H1 (cell line): ENCODE results near the gene CAPN14. TPM values are rescaled to one million over a fixed set of nuclear protein-coding genes. Genes with fewer than 3 reads are reported as not detected.

Experiments used
- CTCF ChIA-PET: fragments of 300-600 bp; sonication (Branson Sonifier 250); formaldehyde crosslinking; loops from one replicate; lab custom pipeline; 2021; ENCODE audit not compliant: partially characterized antibody; lab: Charles Lee
- POLR2A ChIA-PET: fragments of 300-600 bp; sonication (Branson Sonifier 250); formaldehyde crosslinking; loops from one replicate; lab custom pipeline; 2021; ENCODE audit warnings: inconsistent platforms; ENCODE audit not compliant: partially characterized antibody; lab: Charles Lee
- DNase-seq, 2 experiments: peaks; one replicate each; pipeline versions ENCODE4 v3.0.0 to v3.0.0-alpha.2; 2010 to 2022; ENCODE audit warnings: low spot score in 2 of 2, low read depth in 1 of 2, mixed read lengths in 1 of 2
- FAIRE-seq: peaks from 2 replicates; lab custom pipeline; 2011; peaks lifted over from hg19 to GRCh38; lab: Jason Lieb, UNC
- H2AFZ ChIP-seq: 2 replicates; pipeline ENCODE4 v1.8.1; 2012; ENCODE audit warnings: low read length, inconsistent platforms
- H2AK5ac ChIP-seq: 2 replicates; pipeline ENCODE4 v1.6.1; 2013; ENCODE audit warnings: low read depth, low read length
- H2BK120ac ChIP-seq: replicated peaks from 2 replicates; pipeline ENCODE3; 2013; ENCODE audit warnings: low read depth, low read length, inconsistent platforms
- H2BK12ac ChIP-seq: 2 replicates; pipeline ENCODE4 v1.6.1; 2013; ENCODE audit warnings: low read depth, low read length
- H2BK15ac ChIP-seq: 2 replicates; pipeline ENCODE4 v1.6.1; 2013; ENCODE audit warnings: low read length
- H2BK20ac ChIP-seq: 2 replicates; pipeline ENCODE4 v1.6.1; 2013; ENCODE audit warnings: low read length
- H2BK5ac ChIP-seq: 2 replicates; pipeline ENCODE4 v1.6.1; 2013; ENCODE audit warnings: low read depth, low read length
- H3K14ac ChIP-seq: 2 replicates; pipeline ENCODE4 v1.6.1; 2013; ENCODE audit warnings: inconsistent platforms; ENCODE audit not compliant: insufficient read length
- H3K18ac ChIP-seq: 2 replicates; pipeline ENCODE4 v1.6.1; 2013; ENCODE audit warnings: low read length; ENCODE audit errors: extremely low read depth
- H3K23ac ChIP-seq: 2 replicates; pipeline ENCODE4 v1.6.1; 2013; ENCODE audit warnings: inconsistent platforms; ENCODE audit not compliant: insufficient read length
- H3K23me2 ChIP-seq: 2 replicates; pipeline ENCODE4 v1.6.1; 2013; ENCODE audit warnings: low read depth, low read length
- H3K27ac ChIP-seq: 2 replicates; pipeline ENCODE4 v1.6.1; 2011; ENCODE audit warnings: low read depth, low read length, inconsistent platforms
- H3K27me3 ChIP-seq, 4 experiments: replicated peaks in 1 of 4; 1 replicate in 1 of 4; 2 replicates in 3 of 4; pipeline versions ENCODE4 v1.6.1 to v1.8.1; 2011 to 2013; ENCODE audit warnings: low read length in 3 of 4, mild to moderate bottlenecking in 3 of 4, inconsistent platforms in 2 of 4, mixed read lengths in 2 of 4, moderate library complexity in 1 of 4; ENCODE audit not compliant: control insufficient read depth in 3 of 4, insufficient read depth in 3 of 4; ENCODE audit errors: extremely low read depth in 1 of 4
- H3K36me3 ChIP-seq, 4 experiments: 2 replicates each; pipeline versions ENCODE4 v1.6.1 to v1.8.1; 2011 to 2013; ENCODE audit warnings: mild to moderate bottlenecking in 4 of 4, low read length in 3 of 4, moderate library complexity in 2 of 4, control low read depth in 1 of 4, inconsistent platforms in 1 of 4; ENCODE audit not compliant: insufficient read depth in 4 of 4, control insufficient read depth in 2 of 4
- H3K4ac ChIP-seq: replicated peaks from 2 replicates; pipeline ENCODE3; 2013; ENCODE audit warnings: low read length, low read depth, mixed read lengths, inconsistent platforms; ENCODE audit not compliant: insufficient read length
- H3K4me1 ChIP-seq, 4 experiments: replicated peaks in 1 of 4; 1 replicate in 1 of 4; 2 replicates in 3 of 4; pipeline versions ENCODE4 v1.6.1 to v1.8.1; 2011 to 2013; ENCODE audit warnings: low read length in 3 of 4, inconsistent platforms in 2 of 4, mixed read lengths in 1 of 4; ENCODE audit not compliant: insufficient read depth in 4 of 4, control insufficient read depth in 3 of 4
- H3K4me2 ChIP-seq, 2 experiments: 2 replicates each; pipeline versions ENCODE4 v1.6.1 to v1.8.1; 2011 to 2013; ENCODE audit warnings: low read depth in 2 of 2, low read length in 2 of 2, control low read depth in 1 of 2, inconsistent platforms in 1 of 2, mild to moderate bottlenecking in 1 of 2; ENCODE audit not compliant: insufficient read depth in 1 of 2
- H3K4me3 ChIP-seq, 4 experiments: fragments of 200-600, 300-600 bp in 1 of 4; sonication (generic), shearing (Covaris generic), sonication (Bioruptor Twin) in 1 of 4; 2 replicates each; pipeline versions ENCODE4 v1.5.1 to v1.8.1; 2011 to 2016; ENCODE audit warnings: low read length in 4 of 4, low read depth in 3 of 4, control low read depth in 2 of 4, inconsistent platforms in 2 of 4, mild to moderate bottlenecking in 2 of 4, mixed read lengths in 1 of 4, moderate library complexity in 1 of 4; ENCODE audit not compliant: insufficient read depth in 2 of 4; ENCODE audit errors: extremely low read depth in 1 of 4
- H3K56ac ChIP-seq: replicated peaks from 2 replicates; pipeline ENCODE3; 2013; ENCODE audit warnings: low read depth, mild to moderate bottlenecking, mixed read lengths, low read length, inconsistent platforms; ENCODE audit not compliant: insufficient read length
- H3K79me1 ChIP-seq: 2 replicates; pipeline ENCODE4 v1.6.1; 2013; ENCODE audit warnings: low read depth, low read length, control low read depth
- H3K79me2 ChIP-seq, 2 experiments: 2 replicates each; pipeline versions ENCODE4 v1.6.1 to v1.8.1; 2012 to 2013; ENCODE audit warnings: low read length in 2 of 2, mild to moderate bottlenecking in 2 of 2, inconsistent platforms in 1 of 2; ENCODE audit not compliant: insufficient read depth in 2 of 2, control insufficient read depth in 1 of 2
- H3K9ac ChIP-seq, 4 experiments: replicated peaks in 1 of 4; 1 replicate in 1 of 4; 2 replicates in 3 of 4; pipeline versions ENCODE4 v1.6.1 to v1.8.1; 2011 to 2013; ENCODE audit warnings: low read depth in 3 of 4, low read length in 3 of 4, control low read depth in 2 of 4, mild to moderate bottlenecking in 2 of 4, moderate library complexity in 2 of 4, inconsistent platforms in 1 of 4; ENCODE audit errors: extremely low read depth in 1 of 4
- H3K9me3 ChIP-seq, 2 experiments: 2 replicates each; pipeline versions ENCODE4 v1.6.1 to v1.8.1; 2012 to 2013; ENCODE audit warnings: mild to moderate bottlenecking in 2 of 2, moderate library complexity in 2 of 2, control low read depth in 1 of 2, inconsistent platforms in 1 of 2, low read depth in 1 of 2, low read length in 1 of 2, mixed read lengths in 1 of 2; ENCODE audit not compliant: insufficient read depth in 2 of 2
- H4K20me1 ChIP-seq, 2 experiments: replicated peaks in 1 of 2; 2 replicates each; pipeline versions ENCODE3 to v1.8.1; 2011 to 2013; ENCODE audit warnings: inconsistent platforms in 2 of 2, low read length in 2 of 2, mild to moderate bottlenecking in 1 of 2; ENCODE audit not compliant: insufficient read depth in 2 of 2, control insufficient read depth in 1 of 2
- H4K5ac ChIP-seq: 2 replicates; pipeline ENCODE4 v1.6.1; 2013; ENCODE audit warnings: low read length, low read depth, mixed read lengths, inconsistent platforms; ENCODE audit not compliant: insufficient read length
- H4K8ac ChIP-seq: 2 replicates; pipeline ENCODE4 v1.8.0; 2013; ENCODE audit warnings: mild to moderate bottlenecking, moderate library complexity, low read length, inconsistent platforms; ENCODE audit not compliant: insufficient read depth; ENCODE audit errors: extremely low read depth
- H4K91ac ChIP-seq: replicated peaks from 2 replicates; pipeline ENCODE3; 2013; ENCODE audit warnings: low read length, mixed read lengths, inconsistent platforms; ENCODE audit not compliant: insufficient read length
- ATF2 ChIP-seq: IDR thresholded peaks from 2 replicates; pipeline ENCODE4 v1.6.1; 2012; ENCODE audit warnings: low read length, inconsistent platforms
- CBX8 ChIP-seq: fragments of 300-800, 300-1000 bp; sonication (generic); IDR thresholded peaks from 2 replicates; pipeline ENCODE4 v1.7.1; 2016; ENCODE audit warnings: low read depth, low read length, borderline replicate concordance
- CREB1 ChIP-seq: IDR thresholded peaks from 2 replicates; pipeline ENCODE4 v1.6.1; 2012; ENCODE audit warnings: inconsistent platforms
- JUN ChIP-seq: IDR thresholded peaks from 2 replicates; pipeline ENCODE4 v1.6.1; 2011; ENCODE audit warnings: low read depth, mild to moderate bottlenecking, improper control_type of control experiment, low read length
- KDM1A ChIP-seq: fragments of 200-600, 300-600 bp; sonication (generic); IDR thresholded peaks from 2 replicates; pipeline ENCODE4 v1.7.1; 2016; ENCODE audit warnings: mild to moderate bottlenecking, low read length, borderline replicate concordance
- NANOG ChIP-seq: IDR thresholded peaks from 2 replicates; pipeline ENCODE4 v1.6.1; 2011; ENCODE audit warnings: low read length, low read depth, mild to moderate bottlenecking, inconsistent platforms; ENCODE audit not compliant: insufficient read depth, poor library complexity, severe bottlenecking
- RNF2 ChIP-seq: fragments of 200-900, 300-1000 bp; sonication (generic); IDR thresholded peaks from 2 replicates; pipeline ENCODE4 v1.7.1; 2016; ENCODE audit warnings: borderline replicate concordance, low read depth, mild to moderate bottlenecking, antibody characterized with exemption, low read length; ENCODE audit not compliant: poor library complexity, severe bottlenecking; ENCODE audit errors: missing control alignments
- SAP30 ChIP-seq: fragments of 300-600 bp; sonication (generic); IDR thresholded peaks from 2 replicates; pipeline ENCODE4 v1.7.1; 2012; ENCODE audit warnings: low read length, moderate library complexity, mild to moderate bottlenecking, inconsistent platforms; ENCODE audit not compliant: insufficient read depth, insufficient replicate concordance
- SUZ12 ChIP-seq: fragments of 200-600 bp; sonication (generic); IDR thresholded peaks from 2 replicates; pipeline ENCODE4 v1.6.1; 2012; ENCODE audit warnings: mild to moderate bottlenecking, inconsistent platforms, low read length, moderate library complexity, mixed read lengths
- TAF1 ChIP-seq: IDR thresholded peaks from 2 replicates; pipeline ENCODE4 v1.6.1; 2011; ENCODE audit warnings: mild to moderate bottlenecking, low read depth, low read length
- WGBS, 2 experiments: shearing (Covaris generic) in 1 of 2; methylation state at CpG; one replicate each; pipeline versions ENCODE4 v1.1.6 to v1.1.7; 2013 to 2015; ENCODE audit warnings: low lambda C conversion rate in 2 of 2, mixed read lengths in 2 of 2, inconsistent platforms in 1 of 2, low coverage in 1 of 2, missing lambda C conversion rate in 1 of 2; ENCODE audit not compliant: insufficient replicate concordance in 2 of 2, insufficient coverage in 1 of 2, insufficient read length in 1 of 2; ENCODE audit errors: extremely low coverage in 1 of 2, missing lambda C conversion rate in 1 of 2; 5-methylcytosine and 5-hydroxymethylcytosine counted together
- polyA plus RNA-seq, 7 experiments: library from polyadenylated mRNA; depleted of rRNA in 3 of 7; stranded (reverse) in 5 of 7; unstranded in 2 of 7; fragments of >200 nt in 5 of 7; fragments of 200-250 nt in 2 of 7; gene quantifications; 1 replicate in 5 of 7; 2 replicates in 1 of 7; 4 replicates in 1 of 7; pipeline versions ENCODE4 v1.2.1 to v1.2.3, GENCODE V29; 2011 to 2013; ENCODE audit warnings: missing spikeins in 2 of 7, mixed read lengths in 2 of 7
- total RNA-seq: library from RNA; stranded (reverse); fragmentation: NEBNext Ultra II Directional; extraction: Animal tissue kit (Norgen Biotek cat#: 25700); gene quantifications from 2 replicates; pipeline ENCODE4 v1.2.1, GENCODE V29; 2021
- TF ChIP-seq, protein P1 (sequence below): IDR thresholded peaks from 2 replicates; pipeline ENCODE4 v1.6.1; 2012; ENCODE audit warnings: inconsistent platforms

Gene CAPN14
- total and polyA plus RNA-seq, 2 of the 8 experiments (the other 6 are each of a cell fraction or from before 2014, with no cell fraction given), result 0.07 TPM; not detected in 1

GRCh38 chr2:31197669-31198068 is 19.6 kb downstream of the CAPN14 start:
- Histone ChIP-seq H3K27ac (no peak overlapping the region), H3K23me2 (peaks cover 4% of the 10 kb centered on the region; the same call in 1 of the 2 replicates), H2AK5ac (no peak overlapping the region), H2BK20ac (no peak overlapping the region), H4K20me1 (peaks cover 0 to 2% of the 10 kb centered on the region in 2 experiments), H3K4me2 (no peak overlapping the region), H3K9ac (no peak overlapping the region), H3K23ac (no peak overlapping the region), H3K4me3 (no peak overlapping the region), H3K14ac (no peak overlapping the region), H2AFZ (no peak overlapping the region), H4K5ac (no peak overlapping the region), H2BK5ac (no peak overlapping the region), H3K56ac (no peak overlapping the region), H3K4me1 (no peaks in the 10 kb centered on the region; a peak in 1 of 7 replicates), H2BK12ac (no peak overlapping the region), H3K9me3 (no peaks in the 10 kb centered on the region), H3K4ac (no peak overlapping the region), H2BK120ac (no peak overlapping the region), H3K18ac (no peak overlapping the region), H4K91ac (no peak overlapping the region), H3K36me3 (no peaks in the 10 kb centered on the region), H4K8ac (no peak overlapping the region), H3K27me3 (no peaks in the 10 kb centered on the region; a peak in 1 of 7 replicates), H2BK15ac (no peak overlapping the region), H3K79me1 (no peaks in the 10 kb centered on the region), H3K79me2 (no peaks in the 10 kb centered on the region)
- CTCF ChIA-PET, result interaction anchor here (1.1 to 1.3 kb wide), 3 partner anchors 46 to 136 kb away, joined by 3 to 4 read pairs (median 3); no protein-coding TSS in a partner anchor
- POLR2A ChIA-PET, result no interaction called here
- FAIRE-seq (no peak), DNase-seq (no peak)
- WGBS, 2 experiments, result 91% methylated on average over 2 of the region's 2 CpGs; no CpG with 5 or more reads in 1 of the 2 experiments
- TF ChIP-seq SUZ12 (no peak), RNF2 (no peak), SAP30 (no peak), JUN (no peak), CREB1 (no peak), NANOG (no peak), TAF1 (no peak), ATF2 (no peak), CBX8 (no peak), KDM1A (no peak)
- TF ChIP-seq, protein P1, sequence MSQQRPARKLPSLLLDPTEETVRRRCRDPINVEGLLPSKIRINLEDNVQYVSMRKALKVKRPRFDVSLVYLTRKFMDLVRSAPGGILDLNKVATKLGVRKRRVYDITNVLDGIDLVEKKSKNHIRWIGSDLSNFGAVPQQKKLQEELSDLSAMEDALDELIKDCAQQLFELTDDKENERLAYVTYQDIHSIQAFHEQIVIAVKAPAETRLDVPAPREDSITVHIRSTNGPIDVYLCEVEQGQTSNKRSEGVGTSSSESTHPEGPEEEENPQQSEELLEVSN, result no peak
